ENCODE measurements around the gene MGAT4B. TPM values are rescaled to one million over a fixed set of nuclear protein-coding genes. Genes with fewer than 3 reads are reported as not detected.

Gene MGAT4B
- total RNA-seq, 2 donors from 2014 or later = 165 to 177 TPM

GRCh38 chr5:179798771-179799643, 7.7 kb downstream of the MGAT4B start:
- Histone ChIP-seq H3K9me3 (ENCODE audit: control insufficient read depth, low read length) (no peaks in the 10 kb centered on the region), H3K4me3 (ENCODE audit: low read length) (no peak overlapping the region), H3K9ac (ENCODE audit: extremely low read depth, low read length, poor library complexity, severe bottlenecking) (no peak overlapping the region), H3K36me3 (ENCODE audit: control insufficient read depth, insufficient read depth, low read length) (peaks cover 47% of the 10 kb centered on the region), H3K27ac (ENCODE audit: low read depth, low read length) (no peak overlapping the region), H3K27me3 (ENCODE audit: control insufficient read depth, insufficient read depth, low read length, poor library complexity, severe bottlenecking) (no peaks in the 10 kb centered on the region), H3K4me1 (ENCODE audit: control insufficient read depth, insufficient read depth, low read length) (peaks cover 5% of the 10 kb centered on the region)
- Mint-ChIP-seq H3K27ac (no peak overlapping the region), H3K27me3 (ENCODE audit: insufficient read depth) (no peaks in the 10 kb centered on the region), H3K4me1 (peaks cover 7% of the 10 kb centered on the region), H3K9me3 (no peaks in the 10 kb centered on the region), H3K36me3 (ENCODE audit: low read depth) (peaks cover 27% of the 10 kb centered on the region), H3K4me3 (no peak overlapping the region)
- no peak for TF ChIP-seq CTCF (conservative IDR thresholded peaks at IDR 0.05)
- DNase-seq = peak; percentile 38
- 95% methylated on average over 33 to 36 of the region's 36 CpGs for whole genome bisulfite sequencing, 2 experiments (ENCODE audit: insufficient coverage in 1 of 2, insufficient read length in 1 of 2)

GRCh38 chr5:179798144-179798770, 8.4 kb downstream of the MGAT4B start:
- Histone ChIP-seq H3K9ac (ENCODE audit: extremely low read depth, low read length, poor library complexity, severe bottlenecking) (no peak overlapping the region), H3K4me1 (ENCODE audit: control insufficient read depth, insufficient read depth, low read length) (peaks cover 5% of the 10 kb centered on the region), H3K27ac (ENCODE audit: low read depth, low read length) (no peak overlapping the region), H3K9me3 (ENCODE audit: control insufficient read depth, low read length) (no peaks in the 10 kb centered on the region), H3K4me3 (ENCODE audit: low read length) (no peak overlapping the region), H3K36me3 (ENCODE audit: control insufficient read depth, insufficient read depth, low read length) (peaks cover 47% of the 10 kb centered on the region), H3K27me3 (ENCODE audit: control insufficient read depth, insufficient read depth, low read length, poor library complexity, severe bottlenecking) (no peaks in the 10 kb centered on the region)
- TF ChIP-seq CTCF (conservative IDR thresholded peaks at IDR 0.05) = no peak
- no peak overlapping the region for H3K4me3 Mint-ChIP-seq
- 95 to 99% methylated on average over 11 to 22 of the region's 23 CpGs for WGBS, 2 experiments (ENCODE audit: insufficient coverage in 1 of 2, insufficient read length in 1 of 2)
- H3K27me3 Mint-ChIP-seq (ENCODE audit: insufficient read depth) = no peaks in the 10 kb centered on the region
- peaks cover 27% of the 10 kb centered on the region for H3K36me3 Mint-ChIP-seq (ENCODE audit: low read depth)
- H3K9me3 Mint-ChIP-seq = no peaks in the 10 kb centered on the region
- no peak overlapping the region for H3K27ac Mint-ChIP-seq
- peak; percentile 38 for DNase-seq
- H3K4me1 Mint-ChIP-seq = peaks cover 7% of the 10 kb centered on the region

- Histone ChIP-seq H3K9me3 (ENCODE audit: control insufficient read depth, low read length) (no peaks in the 10 kb centered on the region), H3K36me3 (ENCODE audit: control insufficient read depth, insufficient read depth, low read length) (peaks cover 43% of the 10 kb centered on the region), H3K4me3 (ENCODE audit: low read length) (no peak overlapping the region), H3K27ac (ENCODE audit: low read depth, low read length) (no peak overlapping the region), H3K9ac (ENCODE audit: extremely low read depth, low read length, poor library complexity, severe bottlenecking) (no peak overlapping the region), H3K27me3 (ENCODE audit: control insufficient read depth, insufficient read depth, low read length, poor library complexity, severe bottlenecking) (no peaks in the 10 kb centered on the region), H3K4me1 (ENCODE audit: control insufficient read depth, insufficient read depth, low read length) (peaks cover 5% of the 10 kb centered on the region)
- Mint-ChIP-seq H3K36me3 (ENCODE audit: low read depth) (peaks cover 27% of the 10 kb centered on the region), H3K27ac (no peak overlapping the region), H3K4me3 (no peak overlapping the region), H3K27me3 (ENCODE audit: insufficient read depth) (no peaks in the 10 kb centered on the region), H3K4me1 (peaks cover 7% of the 10 kb centered on the region), H3K9me3 (no peaks in the 10 kb centered on the region)
- DNase-seq = peak; percentile 31
- no peak for TF ChIP-seq CTCF (conservative IDR thresholded peaks at IDR 0.05)
- 91 to 96% methylated on average over 25 to 30 of the region's 30 CpGs for WGBS, 2 experiments (ENCODE audit: insufficient coverage in 1 of 2, insufficient read length in 1 of 2)
Measured at GRCh38 chr5:179797741-179798140, 8.9 kb downstream of the MGAT4B start.
